HTR-8/SVneo (cell line): ENCODE data around the gene UNC93B1.
"Not testable (repeated sequence)": the region's sequence is repeated elsewhere in the genome, so short reads cannot be mapped to it uniquely, and the experiment has no call there.

Experiments
- DNase-seq: peaks from one replicate; pipeline ENCODE4 v3.0.0; 2011; ENCODE audit warnings: low spot score, mixed read lengths; ENCODE audit not compliant: insufficient read length
- FAIRE-seq: peaks from 2 replicates; lab custom pipeline; 2011; peaks lifted over from hg19 to GRCh38; lab: Jason Lieb, UNC

Gene UNC93B1

GRCh38 chr11:67954971-67955370 is 48.9 kb downstream of the UNC93B1 start:
- not testable (repeated sequence) for DNase-seq, FAIRE-seq

GRCh38 chr11:67954251-67954650 is 49.6 kb downstream of the UNC93B1 start:
- not testable (repeated sequence) for FAIRE-seq, DNase-seq

DNA sequence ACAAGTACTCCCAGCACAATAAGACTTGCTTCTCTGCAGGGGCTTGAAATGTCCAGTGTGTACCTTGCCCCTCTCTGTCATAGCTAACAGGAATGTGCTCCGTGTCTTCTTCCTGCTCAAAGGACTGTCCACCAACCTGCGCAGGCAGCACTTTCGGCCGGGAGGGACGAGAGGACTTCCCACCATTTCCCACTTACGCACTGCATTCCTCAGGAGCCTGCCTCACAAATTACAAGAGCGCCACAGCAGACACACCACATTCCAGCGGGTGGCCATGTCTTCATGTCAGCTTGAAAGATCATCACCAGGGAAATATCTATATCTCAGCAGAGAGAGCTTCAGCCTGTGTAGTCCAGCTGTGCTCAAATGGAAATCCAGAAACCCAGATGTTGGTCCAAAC is 53.2 kb downstream of the UNC93B1 start:
- FAIRE-seq, DNase-seq: not testable (repeated sequence)

GRCh38 chr11:67947785-67948184 is 56.1 kb downstream of the UNC93B1 start:
- not testable (repeated sequence) for DNase-seq, FAIRE-seq

GRCh38 chr11:67946403-67946802 is 57.5 kb downstream of the UNC93B1 start:
- FAIRE-seq, DNase-seq: not testable (repeated sequence)

- FAIRE-seq, DNase-seq: not testable (repeated sequence)
Measured at GRCh38 chr11:67943406-67943805, 60.5 kb downstream of the UNC93B1 start.
